Memory B cell (primary cell): ENCODE results near the gene CRYGB.
"Not testable (repeated sequence)": the region's sequence is repeated elsewhere in the genome, so short reads cannot be mapped to it uniquely, and the experiment has no call there.

Experiments
- ATAC-seq: fragments of 150-1000 bp; cut with Tn5 transposase; 2 replicates; pipeline ENCODE4 v1.10.0; 2021; ENCODE audit warnings: low read depth, mild to moderate bottlenecking, moderate library complexity
- DNase-seq, 2 donors: peaks; one replicate each; pipeline ENCODE4 v3.0.0; 2022; ENCODE audit warnings: low spot score in 2 of 2
- H3K27ac Mint-ChIP-seq: one replicate; pipeline ENCODE4 v1.8.0; 2022; ENCODE audit warnings: mild to moderate bottlenecking, moderate library complexity, mixed read lengths
- H3K27me3 Mint-ChIP-seq: one replicate; pipeline ENCODE4 v1.8.0; 2022; ENCODE audit warnings: mixed read lengths
- H3K36me3 Mint-ChIP-seq: one replicate; pipeline ENCODE4 v1.8.0; 2022; ENCODE audit warnings: mild to moderate bottlenecking, mixed read lengths
- H3K4me1 Mint-ChIP-seq: one replicate; pipeline ENCODE4 v1.8.0; 2022; ENCODE audit warnings: mixed read lengths
- H3K4me3 Mint-ChIP-seq: one replicate; pipeline ENCODE4 v1.8.0; 2022; ENCODE audit warnings: mild to moderate bottlenecking, moderate library complexity, mixed read lengths
- H3K9me3 Mint-ChIP-seq: one replicate; pipeline ENCODE4 v1.8.0; 2022; ENCODE audit warnings: mixed read lengths

The CRYGB gene

GRCh38 chr2:208112969-208113368 lies 33.0 kb downstream of the CRYGB start:
- ATAC-seq (no peak), DNase-seq (no peak)
- Mint-ChIP-seq H3K4me3 (no peak overlapping the region), H3K4me1 (no peaks in the 10 kb centered on the region), H3K9me3 (no peaks in the 10 kb centered on the region), H3K36me3 (peaks cover 2% of the 10 kb centered on the region), H3K27ac (no peak overlapping the region), H3K27me3 (peaks cover 8% of the 10 kb centered on the region)

- not testable (repeated sequence) for H3K9me3 Mint-ChIP-seq, ATAC-seq, H3K4me1 Mint-ChIP-seq, DNase-seq, H3K27me3 Mint-ChIP-seq, H3K36me3 Mint-ChIP-seq, H3K27ac Mint-ChIP-seq, H3K4me3 Mint-ChIP-seq
Observed at GRCh38 chr2:208112273-208112745, 33.6 kb downstream of the CRYGB start.

- peaks cover 18% of the 10 kb centered on the region for H3K27me3 Mint-ChIP-seq
- no peak for ATAC-seq
- no peak overlapping the region for H3K4me3 Mint-ChIP-seq
- H3K4me1 Mint-ChIP-seq, result no peaks in the 10 kb centered on the region
- H3K9me3 Mint-ChIP-seq, result no peaks in the 10 kb centered on the region
- DNase-seq, result no peak
- H3K27ac Mint-ChIP-seq, result no peak overlapping the region
- H3K36me3 Mint-ChIP-seq, result peaks cover 2% of the 10 kb centered on the region
Observed at GRCh38 chr2:208103616-208104015, 42.3 kb downstream of the CRYGB start.

- peaks cover 16% of the 10 kb centered on the region for H3K27me3 Mint-ChIP-seq
- H3K9me3 Mint-ChIP-seq, result no peaks in the 10 kb centered on the region
- H3K36me3 Mint-ChIP-seq, result no peaks in the 10 kb centered on the region
- H3K27ac Mint-ChIP-seq, result no peak overlapping the region
- DNase-seq (no peak), ATAC-seq (no peak)
- no peak overlapping the region for H3K4me3 Mint-ChIP-seq
- H3K4me1 Mint-ChIP-seq, result no peaks in the 10 kb centered on the region
Observed at GRCh38 chr2:208101716-208102631, 44.0 kb downstream of the CRYGB start.

GRCh38 chr2:208099682-208100470 lies 46.1 kb downstream of the CRYGB start:
- Mint-ChIP-seq H3K4me3 (no peak overlapping the region), H3K27me3 (peaks cover 12% of the 10 kb centered on the region), H3K27ac (no peak overlapping the region), H3K36me3 (no peaks in the 10 kb centered on the region), H3K4me1 (no peaks in the 10 kb centered on the region), H3K9me3 (no peaks in the 10 kb centered on the region)
- ATAC-seq (no peak), DNase-seq (no peak)

GRCh38 chr2:208098701-208099100 lies 47.3 kb downstream of the CRYGB start:
- not testable (repeated sequence) for H3K4me1 Mint-ChIP-seq, H3K27ac Mint-ChIP-seq, H3K27me3 Mint-ChIP-seq, ATAC-seq, H3K36me3 Mint-ChIP-seq, H3K9me3 Mint-ChIP-seq, DNase-seq, H3K4me3 Mint-ChIP-seq

- ATAC-seq (no peak), DNase-seq (no peak)
- no peaks in the 10 kb centered on the region for H3K9me3 Mint-ChIP-seq
- peaks cover 2% of the 10 kb centered on the region for H3K4me1 Mint-ChIP-seq
- H3K27ac Mint-ChIP-seq, result no peak overlapping the region
- peaks cover 9% of the 10 kb centered on the region for H3K27me3 Mint-ChIP-seq
- H3K36me3 Mint-ChIP-seq, result no peaks in the 10 kb centered on the region
- no peak overlapping the region for H3K4me3 Mint-ChIP-seq
Observed at GRCh38 chr2:208098267-208098666, 47.7 kb downstream of the CRYGB start.

- DNase-seq (no peak), ATAC-seq (no peak)
- H3K36me3 Mint-ChIP-seq, result no peaks in the 10 kb centered on the region
- peaks cover 9% of the 10 kb centered on the region for H3K27me3 Mint-ChIP-seq
- no peak overlapping the region for H3K27ac Mint-ChIP-seq
- H3K9me3 Mint-ChIP-seq, result no peaks in the 10 kb centered on the region
- peaks cover 2% of the 10 kb centered on the region for H3K4me1 Mint-ChIP-seq
- no peak overlapping the region for H3K4me3 Mint-ChIP-seq
Observed at GRCh38 chr2:208097801-208098200, 48.2 kb downstream of the CRYGB start.

GRCh38 chr2:208097313-208097712 lies 48.6 kb downstream of the CRYGB start:
- H3K27ac Mint-ChIP-seq, result no peak overlapping the region
- H3K9me3 Mint-ChIP-seq, result no peaks in the 10 kb centered on the region
- no peak overlapping the region for H3K4me3 Mint-ChIP-seq
- DNase-seq, result no peak
- H3K4me1 Mint-ChIP-seq, result peaks cover 2% of the 10 kb centered on the region
- H3K27me3 Mint-ChIP-seq, result peaks cover 8% of the 10 kb centered on the region
- H3K36me3 Mint-ChIP-seq, result no peaks in the 10 kb centered on the region
- ATAC-seq, result no peak

GRCh38 chr2:208096080-208096479 lies 49.9 kb downstream of the CRYGB start:
- Mint-ChIP-seq H3K27ac (no peak overlapping the region), H3K4me1 (peaks cover 2% of the 10 kb centered on the region), H3K36me3 (no peaks in the 10 kb centered on the region), H3K27me3 (peaks cover 6% of the 10 kb centered on the region), H3K4me3 (no peak overlapping the region), H3K9me3 (no peaks in the 10 kb centered on the region)
- DNase-seq, result no peak
- no peak for ATAC-seq

- no peak for ATAC-seq
- H3K27ac Mint-ChIP-seq, result no peak overlapping the region
- H3K4me1 Mint-ChIP-seq, result peaks cover 2% of the 10 kb centered on the region
- peaks cover 2% of the 10 kb centered on the region for H3K27me3 Mint-ChIP-seq
- H3K9me3 Mint-ChIP-seq, result no peaks in the 10 kb centered on the region
- peaks cover 2% of the 10 kb centered on the region for H3K36me3 Mint-ChIP-seq
- H3K4me3 Mint-ChIP-seq, result no peak overlapping the region
- no peak for DNase-seq
Observed at GRCh38 chr2:208093128-208093527, 52.8 kb downstream of the CRYGB start.
